Middle frontal gyrus (tissue), 1 donor: ENCODE measurements around the gene AK9.

Experiments
- DNase-seq: peaks from one replicate; pipeline ENCODE4 v3.0.0-alpha.2; 2015; ENCODE audit warnings: low spot score; ENCODE audit errors: extremely low spot score

AK9 gene

DNA sequence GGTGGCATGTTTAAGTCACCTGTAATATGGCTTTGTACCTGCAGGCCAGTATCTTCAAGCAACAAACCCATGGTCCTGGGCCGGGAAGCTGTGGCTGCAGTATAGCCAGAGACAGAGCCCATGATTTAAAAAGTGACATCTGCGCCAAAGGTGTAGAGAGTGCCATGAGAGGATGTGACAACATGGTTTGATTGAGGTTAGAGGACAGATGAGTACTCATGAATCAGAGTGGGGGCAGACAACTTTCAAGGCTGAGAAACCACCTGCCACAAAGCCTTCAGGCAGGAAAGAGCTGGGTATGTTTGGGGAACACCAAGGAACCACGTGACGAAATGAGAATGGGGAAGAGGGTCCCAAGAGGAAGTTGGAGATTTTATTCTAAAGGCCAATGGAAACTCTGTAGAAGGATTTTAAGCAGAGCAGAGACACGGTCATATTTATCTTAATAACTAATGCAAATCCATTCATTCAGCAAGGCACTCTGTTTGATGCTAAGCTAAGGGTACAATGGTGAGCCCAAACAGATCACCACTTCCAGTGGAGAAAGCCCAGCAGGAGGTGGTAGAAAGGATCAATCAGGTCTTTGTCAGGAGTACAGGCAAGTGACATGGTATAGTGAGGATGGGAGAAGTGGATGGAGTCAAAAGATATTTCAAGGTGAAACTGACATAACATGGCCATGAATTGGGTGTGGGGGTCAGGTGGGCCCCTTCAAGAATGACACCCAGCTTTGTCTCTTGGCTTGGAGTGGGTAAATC is 232.0 kb downstream of the AK9 start:
- no peak for DNase-seq

DNA sequence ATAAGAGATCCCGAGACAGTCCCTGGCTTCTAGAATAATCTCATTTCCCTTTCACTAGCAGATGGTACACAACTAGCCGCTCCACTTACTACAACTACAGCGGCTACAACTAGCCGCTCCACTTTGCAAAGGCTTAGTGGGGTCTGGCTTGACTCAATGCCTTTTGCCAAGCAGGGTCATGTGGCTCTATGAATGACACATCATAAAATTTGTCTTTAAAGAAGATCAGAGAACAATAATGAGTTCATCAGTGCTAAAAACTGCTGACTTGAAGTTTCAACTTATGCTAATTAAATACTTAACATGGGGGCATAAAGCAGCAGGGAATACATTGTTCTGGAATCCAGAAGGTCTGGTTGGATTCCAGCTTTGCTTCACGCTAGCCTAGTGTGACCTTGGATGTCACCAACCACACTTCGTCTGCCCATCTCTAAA is 233.4 kb downstream of the AK9 start:
- no peak for DNase-seq

DNA sequence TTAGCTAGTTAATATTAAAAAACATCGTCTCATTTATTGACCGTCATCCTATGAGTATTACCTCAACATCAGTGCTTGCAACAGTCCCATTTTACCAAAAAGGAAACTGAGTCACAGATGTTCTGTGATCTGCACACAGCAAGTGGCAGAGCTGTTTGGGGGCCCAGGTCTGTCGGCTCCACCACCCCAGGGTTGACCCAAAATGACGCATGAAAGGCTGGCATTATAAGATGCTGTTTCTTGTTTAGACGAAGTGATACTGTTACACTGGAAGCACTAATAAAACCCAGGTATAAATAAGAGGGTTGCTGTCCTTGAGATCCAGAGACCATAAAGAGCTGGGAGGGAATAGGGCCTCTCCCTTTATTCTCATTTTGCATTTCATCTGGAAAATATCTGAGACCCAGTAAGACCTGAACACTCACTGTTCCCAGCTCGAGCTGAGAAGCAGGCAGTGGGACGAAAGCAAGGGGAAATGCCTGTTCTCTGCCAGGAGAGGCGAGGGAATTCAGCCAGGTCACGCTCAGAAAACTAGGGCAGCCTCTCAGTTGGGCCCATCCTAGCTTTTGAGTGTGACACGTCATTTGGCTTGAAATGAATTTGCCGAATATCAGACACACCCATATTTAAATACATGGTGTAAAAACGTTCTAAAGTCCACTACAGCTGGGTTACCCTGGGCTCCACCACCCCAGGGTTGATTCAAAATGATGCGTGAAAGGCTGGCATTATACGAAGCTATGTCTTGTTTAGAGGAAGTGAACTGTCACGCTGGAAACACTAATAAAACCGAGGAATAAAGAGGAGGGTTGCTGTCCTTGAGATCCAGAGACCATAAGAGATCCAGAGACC is 234.1 kb downstream of the AK9 start:
- no peak for DNase-seq

DNA sequence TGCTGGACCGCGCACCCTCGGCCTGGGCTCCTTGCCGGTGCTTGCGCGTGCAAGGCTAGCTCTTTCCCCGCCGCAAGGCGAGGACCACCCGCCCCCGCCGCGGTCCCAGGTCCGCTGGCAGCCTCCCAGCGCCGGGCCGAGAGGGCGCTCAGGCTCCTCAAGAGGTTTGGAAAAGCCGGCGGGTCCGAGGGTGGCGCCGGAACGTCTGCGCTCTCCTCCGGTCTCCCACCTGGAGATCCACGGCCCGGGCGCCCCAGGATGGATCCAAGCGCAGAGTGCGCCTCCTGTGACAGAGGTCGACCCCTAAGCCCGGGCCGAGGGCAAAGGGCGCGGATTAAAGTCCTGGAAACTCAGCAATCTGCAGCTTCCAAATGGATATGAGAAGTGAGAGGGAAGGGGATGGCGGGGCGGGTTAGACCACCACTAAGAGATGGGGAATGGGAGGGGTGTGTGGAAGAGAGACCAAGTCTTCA is 234.9 kb downstream of the AK9 start:
- DNase-seq = no peak

DNA sequence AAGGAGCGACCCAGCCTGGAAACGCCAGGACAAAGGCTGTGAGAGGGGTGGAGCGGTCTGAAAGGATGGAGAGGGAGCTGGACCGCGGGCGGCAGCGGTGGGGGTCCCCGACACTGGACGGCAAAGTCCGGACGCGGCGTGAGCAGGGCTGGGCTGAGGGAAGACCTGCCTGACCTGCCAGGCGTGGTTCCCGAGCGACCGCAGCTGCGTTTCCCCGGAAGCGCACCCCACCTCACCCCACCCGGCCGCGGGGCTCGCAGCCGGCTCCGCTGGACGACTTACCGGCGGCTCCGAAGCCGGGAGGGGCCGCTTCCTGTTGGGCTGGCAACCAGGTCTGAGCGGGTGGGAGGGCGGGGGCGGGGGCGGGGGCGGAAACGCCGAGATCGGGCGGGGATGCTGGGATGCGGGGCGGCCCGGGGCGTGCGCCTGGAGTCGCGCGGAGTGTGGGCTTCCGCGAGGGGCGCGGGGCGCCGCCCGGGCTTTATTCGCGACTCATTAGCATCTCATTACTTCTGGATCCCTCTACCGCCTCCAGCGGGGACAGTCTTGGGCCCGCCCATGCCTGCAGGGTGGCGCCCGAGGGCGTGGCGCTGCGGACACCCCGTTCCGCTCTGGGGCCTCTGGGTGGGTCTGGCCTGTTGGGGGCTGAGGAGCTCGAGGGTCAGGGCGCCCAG is 235.4 kb downstream of the AK9 start, which contains the start of gene MICAL1:
Gene MICAL1 (minus strand): TSS at position 336 of the 674 bp plus-strand sequence. CDS start 1,576 bp downstream, outside the sequence.
- DNase-seq = no peak

DNA sequence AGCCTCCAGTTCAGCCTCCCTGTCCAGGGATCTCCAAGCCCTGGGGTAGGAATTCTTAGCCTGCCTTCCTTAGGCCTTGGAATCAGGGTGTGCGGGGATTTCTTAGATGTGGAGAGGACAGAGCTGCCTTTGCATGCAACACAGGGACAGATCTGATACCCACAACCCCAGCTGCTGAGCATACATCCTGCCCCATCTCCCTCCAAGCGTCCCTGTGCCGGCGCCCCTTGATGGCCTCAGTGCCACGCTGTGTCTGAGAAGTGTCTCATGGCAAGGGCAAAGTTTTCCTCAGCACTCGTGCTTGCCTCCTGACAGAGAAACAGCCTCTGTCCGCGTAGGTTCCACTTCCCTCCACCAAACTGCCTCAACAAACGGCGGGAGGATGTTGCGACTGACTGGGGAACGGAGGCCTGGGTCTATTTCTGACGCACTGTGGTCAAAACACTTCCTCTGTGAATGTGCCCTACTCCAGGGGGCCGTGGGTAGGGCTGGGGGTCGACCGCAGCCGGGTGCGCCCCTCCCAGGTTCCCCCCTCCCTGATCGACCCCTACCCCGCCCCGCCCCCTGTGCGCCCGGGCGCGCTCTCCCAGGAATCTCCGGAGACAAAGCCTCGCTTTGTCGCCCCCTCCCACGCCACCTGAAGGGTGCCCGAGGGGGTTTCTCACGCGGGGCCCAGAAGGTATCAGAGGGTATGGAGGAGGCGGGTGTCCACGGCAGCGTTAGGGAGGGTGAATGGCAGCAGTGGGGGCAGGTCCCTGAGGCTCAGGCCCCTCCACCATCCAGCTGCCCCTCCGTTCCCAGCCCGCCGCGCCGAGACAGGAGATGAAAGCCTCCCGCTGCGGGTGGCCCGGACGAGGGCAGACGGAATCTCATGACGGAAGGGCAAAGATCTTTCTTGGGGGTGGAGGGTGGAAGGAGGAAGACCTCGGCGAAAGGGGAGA is 236.2 kb downstream of the AK9 start:
- no peak for DNase-seq

DNA sequence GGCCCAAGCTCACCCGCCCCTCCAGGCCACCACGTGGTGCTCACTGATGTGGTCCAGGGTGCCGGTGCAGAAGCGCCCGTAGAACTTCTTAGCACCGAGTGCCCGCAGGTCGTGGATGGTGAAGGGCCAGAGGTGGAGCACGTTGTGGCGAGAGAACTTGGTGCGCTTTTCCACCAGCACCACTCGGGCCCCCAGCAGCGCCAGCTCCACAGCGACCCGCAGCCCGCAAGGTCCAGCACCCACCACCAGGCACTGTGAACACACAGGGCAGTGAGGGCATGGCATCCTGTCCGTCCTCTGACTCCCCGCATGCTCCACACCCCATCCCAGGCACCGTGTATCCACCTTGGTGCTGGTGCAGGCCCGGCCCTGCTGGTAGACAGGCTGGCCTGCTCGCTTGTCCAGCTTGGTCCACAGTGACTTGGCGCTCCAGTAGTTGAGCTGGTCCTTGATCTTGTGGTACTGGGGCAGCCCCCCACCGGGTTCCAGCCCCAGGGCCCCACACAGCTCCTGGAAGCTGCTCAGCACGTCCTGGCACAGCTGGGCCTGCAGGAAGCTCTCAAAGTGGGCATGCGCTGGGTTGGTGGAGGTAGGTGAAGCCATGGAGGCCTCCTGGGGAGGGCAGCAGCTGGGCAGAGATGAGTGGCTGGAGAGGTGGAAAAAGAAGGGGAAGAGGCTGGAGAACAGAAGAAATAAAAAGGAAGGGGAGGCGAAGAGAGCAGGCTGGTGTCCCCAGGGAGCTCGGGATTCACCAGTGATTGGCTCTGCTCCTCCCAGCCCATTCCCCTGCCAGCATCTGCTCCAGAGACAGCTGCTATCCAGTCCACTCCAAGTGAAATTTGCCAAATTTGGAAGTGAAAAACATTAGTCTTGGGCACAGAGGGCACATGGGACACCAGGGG is 237.2 kb downstream of the AK9 start:
- DNase-seq = no peak

DNA sequence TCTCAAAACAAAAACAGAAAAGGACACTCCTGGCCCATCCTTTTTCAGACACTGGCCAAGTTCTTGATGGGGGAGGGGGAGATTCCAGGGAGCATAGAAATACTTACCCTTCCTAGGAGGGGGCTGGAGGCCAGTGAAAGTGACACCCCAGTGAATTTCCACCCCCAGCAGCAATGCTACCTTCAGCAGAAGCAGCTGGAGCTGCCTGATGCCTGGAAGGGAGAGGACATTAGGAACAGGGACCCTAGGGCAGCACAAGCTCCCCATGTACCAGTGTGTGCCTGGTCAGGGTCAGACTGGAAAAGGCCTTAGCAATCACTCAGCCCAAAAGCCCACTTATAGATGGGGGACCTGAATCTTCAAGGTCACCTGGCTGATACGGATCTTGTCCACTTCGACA is 237.8 kb downstream of the AK9 start:
- no peak for DNase-seq

DNA sequence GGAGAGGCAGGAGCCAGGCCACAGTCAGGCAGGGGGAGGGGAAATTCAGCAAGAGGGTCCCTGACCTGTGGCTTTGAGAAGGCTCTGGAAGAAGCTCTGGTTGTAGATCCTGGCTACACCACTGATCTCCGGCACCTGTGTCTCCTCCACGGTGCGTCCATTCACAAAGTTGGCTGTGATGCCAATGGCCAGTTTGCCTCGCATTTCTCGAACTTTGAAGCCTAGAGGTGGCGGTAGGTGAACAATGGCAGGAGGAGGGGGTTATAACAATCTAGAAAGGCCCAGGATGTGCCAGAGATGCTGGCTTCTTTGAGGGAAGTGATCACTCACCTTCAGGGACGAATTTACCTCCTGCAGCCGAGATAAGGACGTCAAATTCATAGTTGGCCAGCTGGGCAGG is 238.8 kb downstream of the AK9 start:
- no peak for DNase-seq

DNA sequence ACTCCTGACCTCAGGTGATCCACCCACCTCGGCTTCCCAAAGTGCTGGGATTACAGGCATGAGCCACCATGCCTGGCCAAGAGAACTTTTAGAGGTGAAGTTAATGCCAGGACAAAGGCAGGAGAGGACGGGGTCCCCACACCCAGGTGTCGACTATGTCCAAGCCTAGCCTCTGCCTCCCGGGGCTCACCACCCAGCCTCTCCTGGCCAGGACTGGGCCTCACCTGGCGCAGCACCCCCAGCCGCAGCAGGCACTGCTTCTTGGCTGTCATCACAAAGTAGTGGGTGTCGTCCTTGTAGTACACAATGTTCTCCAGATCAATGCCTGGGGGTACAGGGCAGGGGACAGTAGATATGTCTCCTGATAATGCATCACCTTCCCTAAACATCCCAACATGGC is 239.6 kb downstream of the AK9 start:
- DNase-seq = no peak

DNA sequence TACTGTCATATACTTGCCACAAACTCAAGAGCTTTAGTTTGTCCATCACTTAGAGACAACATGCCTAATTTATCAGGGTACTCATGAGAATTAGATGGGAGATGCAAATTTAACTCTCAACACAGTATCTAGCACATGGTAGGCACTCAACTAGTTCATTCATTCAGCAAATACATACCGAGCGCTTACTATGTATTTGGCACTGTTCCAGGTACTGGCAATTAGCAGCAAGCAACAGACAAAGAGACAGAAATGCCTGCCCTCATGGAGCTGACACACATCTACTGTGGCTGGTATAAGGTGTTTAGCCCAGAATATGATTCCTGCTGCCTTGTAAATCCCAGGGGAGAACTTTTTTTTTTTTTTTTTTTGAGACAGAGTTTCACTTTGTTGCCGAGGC is 240.2 kb downstream of the AK9 start:
- no peak for DNase-seq

DNA sequence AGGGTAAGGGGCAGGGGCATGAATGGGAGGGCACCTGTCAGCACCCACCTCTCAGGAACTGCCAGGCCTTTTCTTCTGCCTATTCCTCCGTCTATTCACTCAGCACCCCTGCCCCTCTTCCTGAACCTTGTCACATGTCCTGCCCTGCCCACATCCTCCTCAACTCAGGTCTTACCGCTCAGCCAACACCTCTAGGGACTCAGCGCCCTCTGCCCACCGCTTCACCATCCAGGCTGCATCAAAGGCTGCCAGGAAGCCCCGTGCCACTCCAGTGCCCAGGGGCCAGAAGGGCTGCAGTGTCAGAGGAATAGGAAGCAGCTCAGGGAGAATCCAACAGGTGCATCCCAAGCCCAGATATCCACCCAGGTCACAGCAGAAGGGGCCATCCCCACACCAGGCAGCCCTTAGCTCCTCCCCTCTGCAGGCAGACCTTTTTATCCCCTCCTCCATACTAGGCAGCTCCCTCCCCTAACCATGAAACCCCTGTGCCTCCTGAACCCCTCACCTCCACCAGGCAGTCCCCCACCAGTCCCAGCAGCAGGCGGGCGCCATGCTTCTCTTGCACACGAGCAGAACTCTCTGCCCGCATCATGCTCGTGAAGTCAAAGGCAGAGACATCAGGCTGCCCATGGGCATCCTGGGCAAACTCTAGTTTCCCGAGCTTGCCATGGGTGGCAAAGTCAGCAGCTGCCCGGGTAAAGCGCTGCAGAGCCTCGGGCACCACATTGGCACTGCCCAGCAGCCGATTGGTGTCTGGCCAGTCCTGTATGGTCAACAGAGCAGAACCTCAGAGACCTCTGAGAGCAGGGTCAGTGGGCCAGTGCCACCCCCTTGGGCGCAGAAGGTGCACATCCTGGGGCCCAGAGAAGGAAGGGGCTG is 241.0 kb downstream of the AK9 start:
- no peak for DNase-seq

DNA sequence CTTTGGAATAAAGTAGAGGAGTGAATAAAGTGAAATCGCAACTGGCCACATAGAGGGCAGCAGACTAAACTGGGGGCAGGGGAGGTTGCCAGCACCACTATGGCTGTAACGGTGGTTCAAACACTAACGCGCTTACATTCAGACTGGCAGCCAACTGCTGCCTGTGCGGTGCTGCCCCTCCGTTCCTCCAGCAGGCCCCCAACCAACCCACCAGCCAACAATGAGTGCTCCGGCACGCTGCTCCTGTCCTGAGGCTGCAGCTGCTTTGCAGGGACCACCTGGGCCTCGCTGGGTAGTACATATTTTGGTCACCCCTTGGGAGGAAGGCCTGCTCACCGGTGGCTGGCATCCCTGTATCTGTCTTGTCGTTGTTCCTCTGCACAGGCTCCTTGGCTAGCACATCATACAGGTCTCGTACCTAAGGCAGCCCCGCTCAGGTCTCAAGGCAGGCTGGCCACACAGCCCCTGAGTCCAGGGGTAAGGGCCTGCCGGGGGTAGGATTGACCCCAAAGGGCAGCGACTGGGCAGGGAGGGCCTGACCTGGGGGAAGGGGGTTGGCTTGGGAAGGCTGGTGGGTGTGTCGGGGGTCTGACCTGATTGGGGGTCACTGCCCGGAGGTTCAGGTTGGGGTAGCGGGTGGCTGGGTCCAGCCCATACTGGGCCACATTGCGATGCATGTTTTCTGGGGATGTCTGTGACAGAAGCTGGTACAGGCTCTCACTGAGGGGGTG is 241.8 kb downstream of the AK9 start:
- no peak for DNase-seq

DNA sequence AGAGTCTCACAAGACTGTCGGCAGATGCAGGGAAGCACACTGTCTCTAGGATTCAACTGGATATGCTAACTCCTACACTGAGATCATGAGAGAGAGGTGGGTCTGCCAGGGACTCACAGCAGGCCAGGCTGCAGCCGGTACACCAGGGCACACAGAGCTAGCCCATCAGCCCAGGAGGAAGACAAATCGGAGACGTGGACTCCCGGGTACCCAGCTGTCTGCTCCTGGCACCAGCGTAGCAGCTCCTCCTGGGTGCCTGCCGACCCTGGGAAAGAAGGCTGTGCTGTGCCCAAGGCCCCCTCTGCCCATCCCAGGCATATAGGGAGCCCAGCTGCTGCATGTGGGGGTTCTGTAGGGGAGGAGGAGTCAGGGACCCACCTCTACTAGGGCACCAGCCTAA is 242.4 kb downstream of the AK9 start:
- DNase-seq = no peak

DNA sequence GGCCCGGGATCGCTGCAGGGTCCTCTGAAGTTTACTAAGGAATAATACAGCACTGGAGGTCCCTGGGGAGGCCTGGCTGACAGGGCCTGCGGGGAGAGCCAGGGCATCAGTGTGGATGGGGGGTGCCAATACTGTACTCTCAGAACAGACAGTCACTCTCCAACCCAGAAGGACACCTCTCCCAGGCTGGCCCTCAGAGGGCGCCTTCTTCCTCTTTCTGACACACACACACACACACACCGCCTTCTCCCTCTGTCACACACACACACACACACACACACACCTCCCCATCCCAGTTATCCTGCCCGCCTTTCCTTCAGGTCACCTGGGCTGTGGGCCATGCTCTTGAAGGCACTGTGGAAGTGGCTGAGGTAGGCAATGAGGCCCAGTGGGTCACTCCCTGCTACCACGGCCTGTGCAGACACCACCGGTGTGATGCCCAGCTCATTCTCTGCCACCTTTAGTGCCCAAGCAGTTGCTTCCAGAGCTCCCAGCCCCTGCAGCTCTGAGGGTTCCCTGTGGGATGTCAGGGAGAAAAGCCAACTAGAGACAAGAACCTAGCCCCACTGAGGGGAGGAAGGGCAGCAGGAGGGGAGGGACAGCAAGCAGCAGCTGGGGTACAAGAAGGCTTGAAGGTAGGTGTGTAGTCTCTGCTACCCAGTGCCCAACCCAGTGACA is 243.0 kb downstream of the AK9 start:
- DNase-seq = no peak

DNA sequence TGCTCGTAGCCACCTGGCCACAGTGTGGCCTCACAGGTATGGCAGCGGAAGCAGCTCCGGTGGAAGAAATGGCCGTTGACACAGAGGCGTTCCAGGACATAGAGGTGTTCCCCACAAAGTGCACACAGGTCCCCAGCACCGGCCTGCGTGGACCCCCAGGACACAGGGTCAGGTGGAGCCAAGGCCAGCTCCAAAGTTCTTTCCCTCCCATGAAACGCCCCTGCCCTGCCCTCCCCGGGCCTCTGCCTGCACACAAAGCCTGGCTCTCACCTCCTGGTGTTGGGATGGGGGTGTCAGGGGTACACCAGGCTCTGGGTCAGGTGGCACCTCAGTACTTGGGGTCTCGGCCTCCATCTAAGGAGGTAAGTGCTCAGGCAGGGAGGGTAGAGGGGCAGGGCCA is 243.9 kb downstream of the AK9 start:
- DNase-seq = no peak

DNA sequence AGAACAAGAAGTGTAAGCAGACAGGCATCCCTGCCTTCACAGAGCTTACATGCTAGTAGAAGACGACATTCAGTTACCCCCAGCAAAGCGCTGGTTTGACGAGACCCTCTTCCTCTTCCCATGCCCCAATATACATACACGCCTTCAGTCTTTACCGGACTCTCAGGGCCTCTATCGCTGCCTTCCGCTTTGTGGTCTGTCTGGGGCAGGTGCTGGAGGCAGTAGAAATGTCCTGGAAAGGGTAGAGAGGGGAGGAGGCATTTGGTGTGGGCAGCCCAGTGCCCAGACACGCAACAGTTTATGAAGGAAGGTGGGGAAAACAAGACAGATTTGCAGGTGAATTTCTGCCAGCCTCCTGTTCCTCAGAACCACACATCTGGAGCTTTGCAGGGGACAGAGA is 244.5 kb downstream of the AK9 start:
- DNase-seq = no peak

DNA sequence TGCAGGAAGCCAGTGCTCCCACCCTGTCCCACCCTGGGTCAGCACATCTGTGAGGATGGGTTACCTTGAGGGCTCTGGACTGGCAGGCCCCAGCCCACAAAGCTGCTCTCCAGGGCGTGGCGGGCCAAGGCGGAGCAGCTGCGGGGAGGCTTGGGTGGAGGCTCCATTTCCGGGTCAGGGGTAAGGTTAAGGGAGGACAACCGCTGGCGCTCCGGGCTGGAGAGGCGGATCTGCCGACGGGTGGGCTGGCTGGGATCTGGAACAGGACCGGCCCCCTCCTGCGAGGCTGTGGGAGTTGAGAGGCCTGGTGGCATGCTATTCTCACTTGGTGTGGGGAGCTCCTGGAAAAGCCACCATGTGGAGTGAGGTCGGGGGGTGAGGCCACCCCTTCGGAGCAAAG is 244.9 kb downstream of the AK9 start:
- no peak for DNase-seq
